ENCODE data around the gene SLC45A3.

The SLC45A3 gene

GRCh38 chr1:205709059-205709398 is 28.7 kb upstream of the SLC45A3 start:
- TF ChIP-seq, protein P1, sequence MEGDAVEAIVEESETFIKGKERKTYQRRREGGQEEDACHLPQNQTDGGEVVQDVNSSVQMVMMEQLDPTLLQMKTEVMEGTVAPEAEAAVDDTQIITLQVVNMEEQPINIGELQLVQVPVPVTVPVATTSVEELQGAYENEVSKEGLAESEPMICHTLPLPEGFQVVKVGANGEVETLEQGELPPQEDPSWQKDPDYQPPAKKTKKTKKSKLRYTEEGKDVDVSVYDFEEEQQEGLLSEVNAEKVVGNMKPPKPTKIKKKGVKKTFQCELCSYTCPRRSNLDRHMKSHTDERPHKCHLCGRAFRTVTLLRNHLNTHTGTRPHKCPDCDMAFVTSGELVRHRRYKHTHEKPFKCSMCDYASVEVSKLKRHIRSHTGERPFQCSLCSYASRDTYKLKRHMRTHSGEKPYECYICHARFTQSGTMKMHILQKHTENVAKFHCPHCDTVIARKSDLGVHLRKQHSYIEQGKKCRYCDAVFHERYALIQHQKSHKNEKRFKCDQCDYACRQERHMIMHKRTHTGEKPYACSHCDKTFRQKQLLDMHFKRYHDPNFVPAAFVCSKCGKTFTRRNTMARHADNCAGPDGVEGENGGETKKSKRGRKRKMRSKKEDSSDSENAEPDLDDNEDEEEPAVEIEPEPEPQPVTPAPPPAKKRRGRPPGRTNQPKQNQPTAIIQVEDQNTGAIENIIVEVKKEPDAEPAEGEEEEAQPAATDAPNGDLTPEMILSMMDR (IDR thresholded peaks at IDR 0.05; ENCODE audit: low read depth, low read length) = no peak
- H3K4me3 ChIP-seq (ENCODE audit: low read depth, low read length) = no peak overlapping the region

- no peak overlapping the region for H3K4me3 ChIP-seq (ENCODE audit: low read depth, low read length)
- TF ChIP-seq, protein P1 (IDR thresholded peaks at IDR 0.05; ENCODE audit: low read depth, low read length) = no peak
These were observed 26.5 kb upstream of the SLC45A3 start for GRCh38 chr1:205706601-205707502.

GRCh38 chr1:205704903-205705302 is 24.6 kb upstream of the SLC45A3 start:
- H3K4me3 ChIP-seq (ENCODE audit: low read depth, low read length) = no peak overlapping the region
- TF ChIP-seq, protein P1 (IDR thresholded peaks at IDR 0.05; ENCODE audit: low read depth, low read length) = no peak

DNA sequence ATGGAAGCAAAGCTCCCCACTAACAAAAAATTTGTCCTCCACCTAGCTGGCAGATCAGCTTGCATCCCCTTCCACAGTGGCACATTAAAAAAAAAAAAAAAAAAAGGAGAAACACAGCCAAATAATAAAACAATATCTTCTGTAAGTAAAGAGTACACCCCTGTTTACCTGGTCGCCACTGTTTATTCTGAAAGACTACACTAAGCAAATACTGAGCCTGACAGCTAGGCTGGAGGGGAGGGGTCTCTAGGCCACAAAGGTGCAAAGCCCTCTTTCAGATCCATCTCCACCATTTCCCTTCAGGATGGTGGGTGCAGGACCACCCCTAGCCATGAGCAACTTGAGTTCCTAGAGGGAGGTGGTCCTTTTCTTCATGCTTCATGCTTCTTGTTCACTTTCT is 22.8 kb upstream of the SLC45A3 start:
- TF ChIP-seq, protein P1 (IDR thresholded peaks at IDR 0.05; ENCODE audit: low read depth, low read length) = no peak
- no peak overlapping the region for H3K4me3 ChIP-seq (ENCODE audit: low read depth, low read length)

DNA sequence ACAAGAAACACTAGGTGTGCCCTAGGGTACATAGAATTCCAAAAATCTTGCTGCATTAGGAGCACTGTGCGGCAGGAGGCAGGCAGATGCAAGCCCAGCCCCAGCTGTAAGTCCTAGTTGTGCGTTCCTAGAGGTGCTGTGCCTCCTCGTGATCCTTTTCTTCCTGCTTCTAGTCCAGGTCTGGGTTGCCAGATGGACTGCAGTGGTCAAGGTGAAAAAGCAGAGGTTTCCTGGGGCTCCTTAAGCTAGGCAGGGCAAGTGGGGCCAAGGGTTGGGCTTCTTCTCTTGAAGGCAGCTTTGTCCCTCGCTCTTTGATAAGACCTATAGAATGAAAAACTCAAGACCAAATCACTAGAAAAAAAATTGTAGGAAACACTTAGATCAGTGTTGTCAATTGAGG is 21.6 kb upstream of the SLC45A3 start:
- TF ChIP-seq, protein P1 (IDR thresholded peaks at IDR 0.05; ENCODE audit: low read depth, low read length) = no peak
- H3K4me3 ChIP-seq (ENCODE audit: low read depth, low read length) = no peak overlapping the region

DNA sequence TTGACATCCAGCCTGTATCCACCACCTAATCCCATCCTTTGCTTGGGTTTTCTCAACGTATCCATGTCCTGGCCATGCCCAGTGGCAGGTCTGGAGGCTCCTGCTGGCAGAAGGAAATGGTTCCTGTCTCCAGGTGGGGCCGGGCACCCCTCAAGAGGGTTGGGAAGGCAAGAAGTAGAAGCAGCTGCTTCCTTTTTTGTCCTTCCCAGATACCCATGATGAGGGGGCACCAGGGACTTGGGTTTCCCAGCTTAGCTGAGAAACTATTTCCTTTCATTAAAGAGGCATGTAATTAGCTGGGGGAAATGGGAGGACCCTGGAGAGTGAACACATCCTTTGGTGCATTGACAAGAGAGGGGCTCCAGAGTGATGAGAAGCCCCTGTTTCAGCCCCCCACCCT is 21.1 kb upstream of the SLC45A3 start:
- TF ChIP-seq, protein P1 (IDR thresholded peaks at IDR 0.05; ENCODE audit: low read depth, low read length) = no peak

GRCh38 chr1:205700865-205701401 is 20.6 kb upstream of the SLC45A3 start:
- no peak overlapping the region for H3K4me3 ChIP-seq (ENCODE audit: low read depth, low read length)
- TF ChIP-seq, protein P1 (IDR thresholded peaks at IDR 0.05; ENCODE audit: low read depth, low read length) = no peak

More for the DNA sequence above, 21.1 kb upstream of the SLC45A3 start:
- no peak overlapping the region for H3K4me3 ChIP-seq (ENCODE audit: low read depth, low read length)
